ENCODE results near the gene SCYGR5.

The SCYGR5 gene

DNA sequence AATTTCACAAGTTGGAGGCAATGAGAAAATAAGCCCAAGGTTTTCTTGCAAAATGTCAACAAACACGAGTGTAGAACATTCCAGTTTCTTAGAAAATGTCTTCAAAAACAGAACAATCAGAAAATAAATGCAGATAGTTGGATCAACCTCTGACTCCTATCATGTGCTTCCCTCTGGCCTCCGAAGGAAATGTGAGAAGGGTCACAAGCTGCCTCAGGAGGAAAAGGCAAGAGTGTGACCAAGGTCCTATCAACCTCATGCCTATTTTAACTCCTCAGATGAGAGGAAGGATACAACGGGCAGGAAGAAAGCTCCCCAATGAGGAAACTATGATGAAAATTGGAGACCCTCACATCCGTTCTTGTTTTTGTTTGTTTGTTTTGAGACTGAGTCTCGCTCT is 7.9 kb downstream of the SCYGR5 start:
- DNase-seq, result no peak

GRCh38 chr2:227677928-227678327 is 11.3 kb downstream of the SCYGR5 start:
- DNase-seq, result no peak

DNA sequence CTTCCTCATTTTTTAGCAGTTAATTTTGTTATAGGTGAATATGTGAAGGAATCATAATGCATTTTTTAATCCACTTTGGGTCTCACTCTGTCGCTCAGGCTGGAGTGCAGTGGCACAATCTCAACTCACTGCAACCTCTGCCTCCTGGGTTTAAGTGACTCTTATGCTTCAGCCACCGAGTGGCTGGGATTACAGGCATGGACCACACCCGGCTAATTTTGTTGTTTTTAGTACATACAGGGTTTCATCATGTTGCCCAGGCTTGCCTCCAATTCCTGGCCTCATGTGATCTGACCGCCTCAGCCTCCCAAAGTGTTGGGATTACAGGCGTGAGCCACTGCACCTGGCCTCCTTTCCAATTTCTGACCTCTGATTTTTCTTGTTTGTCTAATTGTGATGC is 17.7 kb downstream of the SCYGR5 start:
- DNase-seq, result no peak

- DNase-seq, result no peak
Measured at GRCh38 chr2:227687189-227687588, 20.6 kb downstream of the SCYGR5 start.

DNA sequence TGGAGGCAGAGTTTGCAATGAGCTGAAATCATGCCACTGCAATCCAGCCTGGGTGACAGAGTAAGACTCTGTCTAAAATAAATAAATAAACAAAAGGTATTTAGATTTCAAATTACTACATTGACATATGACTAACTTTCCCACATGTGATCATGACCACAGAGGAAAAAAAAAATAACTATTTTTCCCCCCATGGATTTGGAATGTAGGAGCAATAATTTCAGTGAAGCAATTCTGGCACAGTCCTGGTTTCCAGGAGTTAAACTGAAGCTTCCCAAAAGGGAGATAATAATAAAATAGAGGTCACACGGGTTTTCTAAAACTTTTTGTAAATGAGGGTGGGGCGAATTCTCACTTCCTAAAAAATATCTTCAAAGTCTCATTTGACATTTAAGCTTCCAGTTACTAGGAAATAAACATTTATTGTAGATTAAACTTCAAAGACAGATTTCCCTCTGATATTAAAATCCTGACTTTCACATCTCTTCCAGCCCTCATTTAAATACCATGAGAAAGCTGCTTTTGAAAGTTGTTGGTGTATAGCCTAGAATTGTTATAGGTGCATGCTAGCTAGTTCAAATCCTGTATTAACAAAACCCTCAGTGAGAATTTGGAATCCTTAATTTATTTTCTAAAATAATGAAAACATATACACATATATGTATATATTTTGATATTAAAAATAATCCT is 30.5 kb downstream of the SCYGR5 start:
- no peak for DNase-seq

- DNase-seq, result no peak
Measured at GRCh38 chr2:227701556-227701955, 35.0 kb downstream of the SCYGR5 start.

- DNase-seq, result no peak
Measured at GRCh38 chr2:227703280-227703732, 36.7 kb downstream of the SCYGR5 start.

- DNase-seq, result no peak
Measured at GRCh38 chr2:227703961-227704360, 37.4 kb downstream of the SCYGR5 start.

DNA sequence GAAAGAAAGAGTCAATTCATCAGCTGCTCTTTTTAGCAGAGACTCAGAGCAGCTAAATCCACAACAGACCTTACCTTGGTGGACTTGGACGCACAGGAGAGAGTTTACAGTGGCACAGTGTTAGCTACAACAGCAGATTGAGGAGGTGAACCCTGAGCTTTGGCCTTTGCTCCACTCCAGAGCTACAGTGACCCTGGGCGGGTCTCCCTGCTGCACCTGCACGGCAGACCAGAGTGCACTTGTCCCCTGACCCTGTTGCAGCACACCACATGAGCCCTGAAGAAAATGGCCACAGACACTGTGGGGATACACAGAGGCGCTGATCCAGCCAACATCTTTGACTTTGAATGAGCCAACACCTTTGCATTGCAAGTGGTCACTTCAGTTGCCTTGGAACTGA is 40.3 kb downstream of the SCYGR5 start:
- DNase-seq, result no peak

- DNase-seq, result no peak
Measured at GRCh38 chr2:227707390-227707789, 40.8 kb downstream of the SCYGR5 start.

- no peak for DNase-seq
Measured at GRCh38 chr2:227710986-227711385, 44.4 kb downstream of the SCYGR5 start.

DNA sequence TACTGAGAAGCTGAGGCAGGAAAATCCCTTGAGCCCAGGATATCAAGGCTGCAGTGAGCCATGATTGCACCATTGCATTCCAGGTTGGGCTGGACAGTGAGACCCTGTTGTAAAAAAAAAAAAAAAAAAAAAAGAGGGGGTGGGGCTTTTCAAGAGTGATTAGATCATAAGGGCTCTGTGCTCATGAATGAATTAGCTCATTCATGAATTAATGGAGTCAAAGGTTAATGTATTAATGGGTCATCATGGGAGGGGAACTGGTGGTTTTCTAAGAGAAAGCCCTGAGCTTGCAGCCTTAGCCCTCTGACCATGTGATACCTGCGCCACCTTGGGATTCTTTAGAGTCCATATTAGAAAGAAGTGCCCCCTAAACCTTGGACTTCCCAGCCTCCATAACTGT is 46.7 kb downstream of the SCYGR5 start:
- DNase-seq, result no peak

DNA sequence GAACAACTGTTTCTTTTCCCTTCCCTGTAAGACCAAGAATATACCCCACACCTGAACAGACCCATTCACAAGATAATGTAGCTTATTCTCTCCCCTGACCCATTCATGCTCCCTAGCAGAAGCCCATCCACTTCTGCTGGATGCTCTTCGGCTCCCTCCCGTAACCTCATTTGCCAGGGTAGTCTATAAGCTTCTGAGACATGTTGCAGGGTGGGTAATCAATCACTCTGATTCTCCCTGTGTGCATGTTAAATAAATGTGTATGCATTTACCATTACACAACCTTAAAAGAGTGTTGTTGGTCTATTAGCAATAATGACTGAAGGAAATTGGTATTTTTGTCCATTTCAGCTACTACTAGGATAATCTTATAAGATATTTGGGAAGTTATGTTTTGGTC is 49.9 kb downstream of the SCYGR5 start:
- no peak for DNase-seq

Measured in NCI-H187 treated with DMSO at 0.1 percent for 48 hours (cell line).